SK-N-MC (cell line): ENCODE measurements around the gene TFCP2.

Source experiments
- EZH2 ChIP-seq: fragments of 200-600 bp; sonication (generic); IDR thresholded peaks from one replicate; pipeline ENCODE4 v1.6.1; 2017; ENCODE audit warnings: antibody characterized with exemption
- POLR2AphosphoS5 ChIP-seq: IDR thresholded peaks from 2 replicates; pipeline ENCODE4 v1.6.1; 2012; ENCODE audit warnings: mild to moderate bottlenecking, low read depth, low read length, borderline replicate concordance

DNA sequence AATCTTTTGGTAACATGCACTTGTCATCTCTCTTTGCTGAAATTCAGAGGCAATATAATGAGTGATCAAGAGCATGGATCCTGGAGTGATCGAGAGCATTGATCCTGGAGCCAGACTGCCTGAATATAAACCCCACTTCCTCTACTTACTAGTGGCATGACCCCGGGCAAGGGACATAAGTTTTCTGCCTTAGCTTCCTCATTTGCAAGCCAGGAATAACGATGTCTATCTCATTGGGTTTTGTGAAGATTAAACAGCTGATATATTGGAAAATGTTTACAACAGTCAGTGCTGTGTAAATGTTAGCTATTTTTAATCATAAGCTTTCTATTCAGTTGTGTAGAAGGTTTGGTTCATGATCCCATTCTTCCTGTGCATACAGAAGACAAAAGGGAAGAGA lies 87.2 kb downstream of the TFCP2 start:
- TF ChIP-seq EZH2 (no peak), POLR2AphosphoS5 (no peak)
